ENCODE data around the gene GRIK3.

GRIK3 gene

GRCh38 chr1:36786425-36786824 is 247.9 kb downstream of the GRIK3 start:
- POLR2A ChIA-PET: no interaction called here
- CTCF ChIA-PET: no interaction called here
- H3K36me3 ChIP-seq (ENCODE audit: control insufficient read depth in 2 of 2, insufficient read depth in 1 of 2, low read length in 2 of 2): no peaks in the 10 kb centered on the region
- peak; percentile 82 for TF ChIP-seq GLIS1 (tag by site-specific recombination; IDR thresholded peaks at IDR 0.05)
- peak; percentile 53 for TF ChIP-seq ZIC2 (tag by site-specific recombination; IDR thresholded peaks at IDR 0.05)
- TF ChIP-seq SP2 (tag by site-specific recombination; IDR thresholded peaks at IDR 0.05): no peak
- H3K4me1 ChIP-seq (ENCODE audit: control insufficient read depth, insufficient read depth, low read length): no peaks in the 10 kb centered on the region
- H3K4me3 ChIP-seq (ENCODE audit: low read depth, low read length): no peak overlapping the region
- no peaks in the 10 kb centered on the region for H3K9me3 ChIP-seq (ENCODE audit: control insufficient read depth, insufficient read depth, low read depth, low read length)
- no peak overlapping the region for H3K27ac ChIP-seq (ENCODE audit: extremely low read depth, low read depth, low read length)

- ChIA-PET CTCF (interaction anchor here (0.6 kb wide), 1 partner anchor 33 kb away, joined by 3 read pairs; no protein-coding TSS in a partner anchor), POLR2A (no interaction called here)
These were observed 250.0 kb downstream of the GRIK3 start for GRCh38 chr1:36784147-36784859.

DNA sequence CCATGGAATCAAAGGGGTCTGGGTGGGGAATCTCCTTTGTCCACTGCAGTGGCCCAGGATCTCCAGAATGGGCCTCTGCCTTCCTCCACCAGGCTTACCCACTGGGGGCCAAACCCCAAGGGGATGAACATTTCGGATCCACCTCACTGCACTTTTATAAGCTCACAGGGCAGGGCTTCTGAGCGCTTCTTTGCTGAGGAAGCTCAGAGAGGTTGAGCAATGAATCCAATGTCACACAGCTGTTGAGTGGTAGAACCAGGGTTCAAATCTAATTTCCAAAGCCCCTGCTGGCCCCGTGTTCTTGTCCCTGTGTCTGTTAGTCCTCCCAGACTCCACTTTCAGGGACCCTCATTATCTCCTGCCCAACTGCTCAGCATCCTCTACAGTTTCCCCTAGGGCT is 250.8 kb downstream of the GRIK3 start:
- H3K27ac ChIP-seq (ENCODE audit: extremely low read depth, low read depth, low read length): no peak overlapping the region
- TF ChIP-seq PBX3 (CRISPR knock-in tag; IDR thresholded peaks at IDR 0.05) (no peak), ZNF768 (tag by site-specific recombination; IDR thresholded peaks at IDR 0.05) (0 out of 2 replicates have a peak, but pooled peaks have one; percentile 18)
- ChIA-PET POLR2A (no interaction called here), CTCF (interaction anchor here (0.6 kb wide), 1 partner anchor 32 kb away, joined by 3 read pairs; no protein-coding TSS in a partner anchor)
- H3K9me3 ChIP-seq (ENCODE audit: control insufficient read depth, insufficient read depth, low read depth, low read length): no peaks in the 10 kb centered on the region
- no peak overlapping the region for H3K4me3 ChIP-seq (ENCODE audit: low read depth, low read length)
- H3K36me3 ChIP-seq (ENCODE audit: control insufficient read depth in 2 of 2, insufficient read depth in 1 of 2, low read length in 2 of 2): no peaks in the 10 kb centered on the region
- H3K4me1 ChIP-seq (ENCODE audit: control insufficient read depth, insufficient read depth, low read length): no peaks in the 10 kb centered on the region

More at GRCh38 chr1:36784147-36784859, 250.0 kb downstream of the GRIK3 start:
- Histone ChIP-seq H3K36me3 (ENCODE audit: control insufficient read depth in 2 of 2, insufficient read depth in 1 of 2, low read length in 2 of 2) (no peaks in the 10 kb centered on the region), H3K4me3 (ENCODE audit: low read depth, low read length) (no peak overlapping the region), H3K9me3 (ENCODE audit: control insufficient read depth, insufficient read depth, low read depth, low read length) (no peaks in the 10 kb centered on the region), H3K27ac (ENCODE audit: extremely low read depth, low read depth, low read length) (no peak overlapping the region), H3K4me1 (ENCODE audit: control insufficient read depth, insufficient read depth, low read length) (no peaks in the 10 kb centered on the region)
- TF ChIP-seq ZNF146 (tag by site-specific recombination; IDR thresholded peaks at IDR 0.05) (no peak), ZBTB17 (tag by site-specific recombination; IDR thresholded peaks at IDR 0.05) (peak; percentile 29; the same call in 1 of the 2 replicates), ZIC2 (tag by site-specific recombination; IDR thresholded peaks at IDR 0.05) (peak; percentile 27), ZNF561 (tag by site-specific recombination; IDR thresholded peaks at IDR 0.05; ENCODE audit: borderline replicate concordance) (no peak), GLIS1 (tag by site-specific recombination; IDR thresholded peaks at IDR 0.05) (peak; percentile 77)

DNA sequence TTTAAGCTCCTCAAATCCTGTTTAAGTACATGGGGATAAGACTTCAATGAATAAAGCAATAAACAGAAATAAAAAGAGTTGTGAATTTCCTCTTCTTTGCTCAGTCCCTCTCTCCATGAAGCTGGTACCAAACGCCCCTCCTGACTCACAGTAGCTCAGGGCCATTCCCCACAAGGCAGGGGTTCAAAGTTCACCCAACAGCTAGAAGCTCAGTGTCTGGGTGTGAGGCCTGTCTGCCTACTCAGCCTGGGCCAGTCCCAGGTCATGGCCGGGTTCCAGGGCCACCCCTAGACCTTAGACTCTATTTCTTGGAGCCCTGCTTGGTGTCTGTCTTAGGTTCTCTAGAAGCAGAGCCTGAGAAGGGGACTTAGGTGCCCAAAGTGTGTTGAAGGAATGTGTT is 251.5 kb downstream of the GRIK3 start:
- CTCF ChIA-PET: interaction anchor here (1.3 to 1.6 kb wide), 2 partner anchors 81 to 173 kb away, joined by 4 to 7 read pairs; no protein-coding TSS in a partner anchor
- H3K36me3 ChIP-seq (ENCODE audit: control insufficient read depth in 2 of 2, insufficient read depth in 1 of 2, low read length in 2 of 2): no peaks in the 10 kb centered on the region
- TF ChIP-seq ZNF521 (tag by site-specific recombination; IDR thresholded peaks at IDR 0.05) (no peak), ZNF660 (tag by site-specific recombination; IDR thresholded peaks at IDR 0.05) (no peak), ZNF404 (tag by site-specific recombination; IDR thresholded peaks at IDR 0.05) (no peak), SP3 (tag by site-specific recombination; IDR thresholded peaks at IDR 0.05) (no peak), ZNF501 (tag by site-specific recombination; IDR thresholded peaks at IDR 0.05) (no peak), ZNF2 (tag by site-specific recombination; IDR thresholded peaks at IDR 0.05) (no peak), ZNF140 (tag by site-specific recombination; IDR thresholded peaks at IDR 0.05) (no peak)

More for the DNA sequence above, 251.5 kb downstream of the GRIK3 start:
- Histone ChIP-seq H3K27ac (ENCODE audit: extremely low read depth, low read depth, low read length) (no peak overlapping the region), H3K4me3 (ENCODE audit: low read depth, low read length) (no peak overlapping the region), H3K4me1 (ENCODE audit: control insufficient read depth, insufficient read depth, low read length) (no peaks in the 10 kb centered on the region), H3K9me3 (ENCODE audit: control insufficient read depth, insufficient read depth, low read depth, low read length) (no peaks in the 10 kb centered on the region)
- POLR2A ChIA-PET: interaction anchor here (0.8 kb wide), 1 partner anchor 23 kb away, joined by 7 read pairs; no protein-coding TSS in a partner anchor
